Gastrocnemius medialis (tissue), 4 donors: Measurements from ENCODE around the gene EFCAB6.

ENCODE experiments used
- POLR2A ChIP-seq, 2 donors: fragments of 450-650 bp; IDR thresholded peaks; one replicate each; pipeline ENCODE4 v1.6.1; 2017; ENCODE audit warnings: antibody characterized with exemption in 2 of 2, mild to moderate bottlenecking in 2 of 2, moderate library complexity in 2 of 2
- TF ChIP-seq, protein P1 (sequence below), 5 experiments: fragments of 450-650 bp in 3 of 5; fragments of 200-600 bp in 2 of 5; sonication (generic) in 2 of 5; IDR thresholded peaks in 4 of 5; conservative IDR thresholded peaks in 1 of 5; 1 replicate in 4 of 5; 2 replicates in 1 of 5; pipeline ENCODE4 v1.5.1; 2016 to 2019; ENCODE audit warnings: antibody characterized with exemption in 5 of 5, mild to moderate bottlenecking in 3 of 5, moderate library complexity in 3 of 5

DNA sequence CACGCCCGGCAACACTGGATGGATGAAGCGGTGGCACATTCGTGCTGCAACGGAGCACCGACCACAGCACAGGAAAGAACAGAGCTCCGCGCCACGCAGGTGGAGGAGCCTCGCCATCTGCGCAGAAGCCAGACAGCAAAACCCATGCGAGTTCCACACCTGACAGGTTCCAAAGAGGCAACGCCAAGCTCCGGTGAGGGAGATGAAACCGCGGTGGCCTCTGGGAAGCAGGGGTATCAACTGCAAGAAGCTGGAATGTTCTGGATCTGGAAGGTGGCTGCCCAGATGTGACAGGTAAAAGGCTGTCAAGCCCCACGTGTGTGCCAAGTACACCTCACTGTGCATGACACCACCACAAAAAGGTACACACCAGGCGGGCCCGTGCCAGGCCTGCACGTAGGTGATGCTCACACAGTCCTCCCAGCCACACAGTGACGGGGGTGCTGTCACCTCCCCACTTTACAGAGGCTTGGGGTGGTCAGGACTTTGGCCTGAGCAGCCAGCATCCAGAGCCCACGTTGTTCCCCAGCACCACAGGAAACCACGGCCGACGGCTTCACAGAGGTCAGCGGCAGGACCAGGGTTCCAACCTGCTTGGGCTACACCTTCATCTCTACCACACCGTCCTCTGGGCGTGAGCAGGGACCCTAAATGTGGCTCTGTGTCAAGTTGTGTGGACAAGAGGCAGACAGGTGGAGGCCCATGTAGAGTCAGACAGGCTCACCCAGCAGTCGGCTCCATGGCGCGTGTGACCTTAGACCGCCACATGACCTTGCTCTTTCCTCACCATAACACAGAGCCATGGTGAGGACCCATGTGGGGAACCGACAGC lies 19.7 kb upstream of the EFCAB6 start:
- TF ChIP-seq, protein P1, sequence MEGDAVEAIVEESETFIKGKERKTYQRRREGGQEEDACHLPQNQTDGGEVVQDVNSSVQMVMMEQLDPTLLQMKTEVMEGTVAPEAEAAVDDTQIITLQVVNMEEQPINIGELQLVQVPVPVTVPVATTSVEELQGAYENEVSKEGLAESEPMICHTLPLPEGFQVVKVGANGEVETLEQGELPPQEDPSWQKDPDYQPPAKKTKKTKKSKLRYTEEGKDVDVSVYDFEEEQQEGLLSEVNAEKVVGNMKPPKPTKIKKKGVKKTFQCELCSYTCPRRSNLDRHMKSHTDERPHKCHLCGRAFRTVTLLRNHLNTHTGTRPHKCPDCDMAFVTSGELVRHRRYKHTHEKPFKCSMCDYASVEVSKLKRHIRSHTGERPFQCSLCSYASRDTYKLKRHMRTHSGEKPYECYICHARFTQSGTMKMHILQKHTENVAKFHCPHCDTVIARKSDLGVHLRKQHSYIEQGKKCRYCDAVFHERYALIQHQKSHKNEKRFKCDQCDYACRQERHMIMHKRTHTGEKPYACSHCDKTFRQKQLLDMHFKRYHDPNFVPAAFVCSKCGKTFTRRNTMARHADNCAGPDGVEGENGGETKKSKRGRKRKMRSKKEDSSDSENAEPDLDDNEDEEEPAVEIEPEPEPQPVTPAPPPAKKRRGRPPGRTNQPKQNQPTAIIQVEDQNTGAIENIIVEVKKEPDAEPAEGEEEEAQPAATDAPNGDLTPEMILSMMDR (IDR thresholded peaks at IDR 0.05 in 4 of 5, conservative IDR thresholded peaks at IDR 0.05 in 1 of 5): no peak
- TF ChIP-seq POLR2A (IDR thresholded peaks at IDR 0.05): no peak
